GM18526 (cell line): ENCODE measurements around the gene TPH2.

Source experiments
- POLR2A ChIP-seq: IDR thresholded peaks from 3 replicates; pipeline ENCODE4 v1.6.1; 2011; ENCODE audit not compliant: insufficient read length; ENCODE audit errors: extremely low read depth

Gene TPH2

GRCh38 chr12:71938728-71939385 is at the start of gene TPH2:
Gene TPH2, plus strand, starts transcription at chr12:71938845. Its CDS starts 142 bp downstream, at chr12:71938987.
- TF ChIP-seq POLR2A, result no peak

GRCh38 chr12:71890475-71890874 is 48.2 kb upstream of the TPH2 start:
- no peak for TF ChIP-seq POLR2A

- TF ChIP-seq POLR2A, result no peak
Measured at GRCh38 chr12:71892059-71892458, 46.6 kb upstream of the TPH2 start.

- TF ChIP-seq POLR2A, result no peak
Measured at GRCh38 chr12:71896205-71896882, 42.3 kb upstream of the TPH2 start.

- TF ChIP-seq POLR2A, result no peak
Measured at GRCh38 chr12:71900091-71900490, 38.6 kb upstream of the TPH2 start.

GRCh38 chr12:71904629-71905028 is 34.0 kb upstream of the TPH2 start:
- TF ChIP-seq POLR2A, result no peak

- no peak for TF ChIP-seq POLR2A
Measured at GRCh38 chr12:71935594-71935993, 3.1 kb upstream of the TPH2 start.

GRCh38 chr12:71940068-71940467 is 1.4 kb downstream of the TPH2 start:
- TF ChIP-seq POLR2A, result no peak

- no peak for TF ChIP-seq POLR2A
Measured at GRCh38 chr12:71941174-71941573, 2.5 kb downstream of the TPH2 start.

GRCh38 chr12:71942259-71942658 is 3.6 kb downstream of the TPH2 start:
- no peak for TF ChIP-seq POLR2A

GRCh38 chr12:71942703-71943102 is 4.1 kb downstream of the TPH2 start:
- TF ChIP-seq POLR2A, result no peak

- TF ChIP-seq POLR2A, result no peak
Measured at GRCh38 chr12:71945121-71945520, 6.5 kb downstream of the TPH2 start.

- no peak for TF ChIP-seq POLR2A
Measured at GRCh38 chr12:71945883-71946282, 7.2 kb downstream of the TPH2 start.

- TF ChIP-seq POLR2A, result no peak
Measured at GRCh38 chr12:71947645-71948105, 9.0 kb downstream of the TPH2 start.

- TF ChIP-seq POLR2A, result no peak
Measured at GRCh38 chr12:71948390-71948789, 9.7 kb downstream of the TPH2 start.

GRCh38 chr12:71949646-71950045 is 11.0 kb downstream of the TPH2 start:
- TF ChIP-seq POLR2A, result no peak

- no peak for TF ChIP-seq POLR2A
Measured at GRCh38 chr12:71950404-71950803, 11.8 kb downstream of the TPH2 start.
